Measurements from ENCODE around the gene UNC79. TPM values are rescaled to one million over a fixed set of nuclear protein-coding genes. Genes with fewer than 3 reads are reported as not detected.

UNC79 gene
- total RNA-seq, 4 donors from 2014 or later, result under 0.01 to 0.23 (median 0.18) TPM

DNA sequence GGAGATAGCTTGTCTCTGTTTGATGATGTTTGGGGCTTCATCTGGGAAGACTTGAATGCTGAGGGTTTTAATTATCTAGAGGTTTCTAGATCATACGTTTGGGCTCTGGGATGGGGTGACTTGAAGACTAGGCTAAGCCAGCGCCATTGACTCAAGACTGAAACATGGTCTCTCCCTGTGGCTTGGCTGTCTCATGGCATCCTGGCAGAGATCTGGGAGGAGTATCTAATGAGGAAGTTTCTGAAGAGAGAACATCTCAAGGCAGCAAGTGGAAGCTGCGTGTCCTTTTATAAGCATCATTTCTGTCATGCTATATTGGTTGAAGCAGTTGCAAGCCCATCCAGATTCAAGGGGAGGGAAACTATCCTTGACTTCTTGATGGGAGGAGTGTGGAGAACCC, 104.8 kb downstream of the UNC79 start:
- Histone ChIP-seq H3K36me3 (no peaks in the 10 kb centered on the region), H3K27ac (replicated peaks in 1 of 4) (no peak overlapping the region)
- intact Hi-C loops (cut with DNase I), result no loop called here

DNA sequence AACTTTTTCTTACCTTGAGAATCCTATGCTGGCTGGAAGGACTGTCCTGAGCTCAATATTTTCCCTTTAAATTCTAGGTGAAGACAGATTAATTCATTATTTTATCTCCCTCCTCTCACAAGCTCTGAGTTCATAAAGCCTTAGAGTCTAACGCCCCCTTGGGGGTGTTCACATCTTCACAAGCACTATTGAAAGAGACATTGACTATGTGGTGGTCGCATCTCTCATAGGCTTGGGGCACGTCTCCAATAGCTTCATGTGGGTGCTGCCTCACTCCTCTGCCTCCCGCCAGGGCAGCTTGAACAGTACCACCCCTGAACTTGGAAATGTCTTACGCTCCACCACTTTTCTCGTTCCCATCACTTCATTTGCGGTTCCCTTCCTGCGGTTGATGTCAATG, 106.2 kb downstream of the UNC79 start:
- Histone ChIP-seq H3K36me3 (no peaks in the 10 kb centered on the region), H3K27me3 (no peaks in the 10 kb centered on the region), H3K4me1 (no peaks in the 10 kb centered on the region), H3K27ac (replicated peaks in 1 of 4) (no peak overlapping the region), H3K9me3 (no peaks in the 10 kb centered on the region), H3K4me3 (no peak overlapping the region)
- intact Hi-C loops (cut with DNase I), result no loop called here
- TF ChIP-seq POLR2A (IDR thresholded peaks at IDR 0.05; ENCODE audit: low read depth) (no peak), POLR2AphosphoS5 (IDR thresholded peaks at IDR 0.05) (no peak), CTCF (IDR thresholded peaks at IDR 0.05) (no peak), EP300 (IDR thresholded peaks at IDR 0.05) (no peak)
- DNase-seq (ENCODE audit: extremely low spot score), result no peak
- 86% methylated on average over 8 of the region's 8 CpGs for WGBS

More for the DNA sequence above, 104.8 kb downstream of the UNC79 start:
- Histone ChIP-seq H3K9me3 (no peaks in the 10 kb centered on the region), H3K27me3 (no peaks in the 10 kb centered on the region), H3K4me1 (no peaks in the 10 kb centered on the region), H3K4me3 (no peak overlapping the region)
- TF ChIP-seq EP300 (IDR thresholded peaks at IDR 0.05) (no peak), POLR2A (IDR thresholded peaks at IDR 0.05; ENCODE audit: low read depth) (no peak), CTCF (IDR thresholded peaks at IDR 0.05) (no peak), POLR2AphosphoS5 (IDR thresholded peaks at IDR 0.05) (no peak)
- 73% methylated on average over 3 of the region's 3 CpGs for WGBS
- DNase-seq (ENCODE audit: extremely low spot score), result no peak

- Histone ChIP-seq H3K27ac (replicated peaks in 1 of 4) (no peak overlapping the region), H3K4me1 (no peaks in the 10 kb centered on the region), H3K27me3 (no peaks in the 10 kb centered on the region), H3K36me3 (no peaks in the 10 kb centered on the region), H3K9me3 (no peaks in the 10 kb centered on the region), H3K4me3 (no peak overlapping the region)
- 78% methylated on average over 7 of the region's 16 CpGs for WGBS
- intact Hi-C loops (cut with DNase I), result no loop called here
- TF ChIP-seq POLR2A (IDR thresholded peaks at IDR 0.05; ENCODE audit: low read depth) (no peak), CTCF (IDR thresholded peaks at IDR 0.05) (no peak), POLR2AphosphoS5 (IDR thresholded peaks at IDR 0.05) (no peak), EP300 (IDR thresholded peaks at IDR 0.05) (no peak)
- DNase-seq (ENCODE audit: extremely low spot score), result no peak
Observed at GRCh38 chr14:93537951-93538350, 107.2 kb downstream of the UNC79 start.

DNA sequence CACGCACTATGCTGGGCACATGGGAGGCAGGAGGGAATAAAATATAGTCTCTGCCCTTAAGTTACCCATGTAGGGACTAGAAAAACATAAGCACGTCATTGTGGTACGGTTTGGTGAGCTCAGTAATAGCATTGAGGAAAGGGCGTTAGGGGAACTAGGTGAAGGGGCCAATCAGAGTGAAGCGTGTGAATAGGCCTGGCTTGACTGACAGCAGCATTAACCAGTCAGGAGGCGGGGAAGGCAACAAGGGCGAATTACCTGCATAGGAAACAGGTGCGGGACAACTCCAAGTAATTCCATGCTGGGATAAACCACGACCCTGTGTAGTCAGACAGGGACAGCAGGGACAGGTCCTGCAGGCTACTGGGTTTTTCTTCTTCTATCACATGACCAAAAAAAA, 107.7 kb downstream of the UNC79 start:
- intact Hi-C loops (cut with DNase I), result no loop called here
- no peak for DNase-seq (ENCODE audit: extremely low spot score)
- no peaks in the 10 kb centered on the region for H3K36me3 ChIP-seq
- TF ChIP-seq CTCF (IDR thresholded peaks at IDR 0.05), result no peak
- no peaks in the 10 kb centered on the region for H3K27me3 ChIP-seq
- H3K9me3 ChIP-seq, result no peaks in the 10 kb centered on the region
- H3K4me1 ChIP-seq, result no peaks in the 10 kb centered on the region
- no peak overlapping the region for H3K4me3 ChIP-seq
- no peak overlapping the region for H3K27ac ChIP-seq (replicated peaks in 1 of 4)
- 89% methylated on average over 9 of the region's 9 CpGs for WGBS

DNA sequence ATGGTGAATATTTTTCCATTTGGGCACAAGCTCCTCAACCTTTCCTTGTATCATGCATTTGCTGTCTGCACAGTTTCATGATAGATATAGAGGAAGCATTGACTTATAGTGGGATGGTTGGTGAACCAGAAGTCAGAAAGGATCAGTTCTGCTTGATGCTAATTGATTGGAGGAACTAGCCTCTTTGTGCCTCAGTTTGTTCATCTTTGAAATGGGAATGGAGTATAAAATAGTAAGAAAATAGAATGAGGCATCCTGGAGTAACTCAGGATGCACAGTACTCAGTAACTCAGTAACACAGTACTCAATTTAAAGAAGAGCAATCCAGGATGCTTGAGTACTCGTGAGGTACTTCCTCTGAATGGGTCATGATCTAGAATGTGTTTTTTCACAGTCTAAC, 109.5 kb downstream of the UNC79 start:
- WGBS, result 40% methylated on average over 1 of the region's 1 CpG
- H3K27ac ChIP-seq (replicated peaks in 1 of 4), result no peak overlapping the region
- no peak for TF ChIP-seq EP300 (IDR thresholded peaks at IDR 0.05)
- no peak for TF ChIP-seq POLR2A (IDR thresholded peaks at IDR 0.05; ENCODE audit: low read depth)
- TF ChIP-seq POLR2AphosphoS5 (IDR thresholded peaks at IDR 0.05), result no peak
- no peak for TF ChIP-seq CTCF (IDR thresholded peaks at IDR 0.05)
- no peaks in the 10 kb centered on the region for H3K27me3 ChIP-seq
- H3K4me3 ChIP-seq, result no peak overlapping the region
- H3K4me1 ChIP-seq, result no peaks in the 10 kb centered on the region
- no peaks in the 10 kb centered on the region for H3K36me3 ChIP-seq
- intact Hi-C loops (cut with DNase I), result no loop called here
- H3K9me3 ChIP-seq, result no peaks in the 10 kb centered on the region
- DNase-seq (ENCODE audit: extremely low spot score), result no peak

Data from esophagus muscularis mucosa (tissue), 4 donors.